Fibroblast of pulmonary artery (primary cell): ENCODE measurements around the gene BCAP31.
"Not testable (repeated sequence)": the region's sequence is repeated elsewhere in the genome, so short reads cannot be mapped to it uniquely, and the experiment has no call there.

Experiments
- DNase-seq: peaks from one replicate; pipeline ENCODE4 v3.0.0-alpha.2; 2010; ENCODE audit warnings: low read depth
- H3K4me3 ChIP-seq: replicated peaks from 2 replicates; pipeline ENCODE4 v1.5.1; 2011; ENCODE audit warnings: low read depth, mild to moderate bottlenecking, control low read depth, low read length, moderate library complexity
- CTCF ChIP-seq: IDR thresholded peaks from 2 replicates; pipeline ENCODE4 v1.5.1; 2011; ENCODE audit warnings: mild to moderate bottlenecking, control low read depth, low read length, inconsistent platforms; ENCODE audit errors: missing control alignments

The BCAP31 gene

GRCh38 chrX:153714256-153714655, 9.9 kb downstream of the BCAP31 start:
- no peak overlapping the region for H3K4me3 ChIP-seq
- no peak for DNase-seq
- TF ChIP-seq CTCF = no peak

- DNase-seq = no peak
- no peak for TF ChIP-seq CTCF
These were observed 14.2 kb downstream of the BCAP31 start for GRCh38 chrX:153709726-153710674.

GRCh38 chrX:153708415-153708814, 15.8 kb downstream of the BCAP31 start:
- TF ChIP-seq CTCF = peak; percentile 59
- peak; percentile 78 for DNase-seq
- H3K4me3 ChIP-seq = no peak overlapping the region

More at GRCh38 chrX:153709726-153710674, 14.2 kb downstream of the BCAP31 start:
- no peak overlapping the region for H3K4me3 ChIP-seq

- DNase-seq = no peak
- H3K4me3 ChIP-seq = no peak overlapping the region
- no peak for TF ChIP-seq CTCF
These were observed 16.8 kb downstream of the BCAP31 start for GRCh38 chrX:153707406-153707805.

- DNase-seq = no peak
- no peak overlapping the region for H3K4me3 ChIP-seq
- no peak for TF ChIP-seq CTCF
These were observed 17.4 kb downstream of the BCAP31 start for GRCh38 chrX:153706799-153707198.

GRCh38 chrX:153705403-153706060, 18.7 kb downstream of the BCAP31 start:
- H3K4me3 ChIP-seq, DNase-seq: not testable (repeated sequence)

GRCh38 chrX:153704631-153705402, 19.4 kb downstream of the BCAP31 start:
- not testable (repeated sequence) for DNase-seq, H3K4me3 ChIP-seq
